ENCODE results near the gene C20orf144. TPM values are rescaled to one million over a fixed set of nuclear protein-coding genes. Genes with fewer than 3 reads are reported as not detected.

C20orf144 gene
- total RNA-seq, 1 donor from 2014 or later: 0.23 TPM

- Histone ChIP-seq H3K36me3 (peaks cover 64% of the 10 kb centered on the region), H3K4me3 (no peak overlapping the region), H3K27ac (no peak overlapping the region), H3K27me3 (no peaks in the 10 kb centered on the region), H3K4me1 (no peaks in the 10 kb centered on the region), H3K9me3 (no peaks in the 10 kb centered on the region)
- ATAC-seq (no peak), DNase-seq (no peak)
- intact Hi-C loops (cut with DNase I): no loop called here
- TF ChIP-seq CTCF (IDR thresholded peaks at IDR 0.05): no peak
Observed at GRCh38 chr20:33711446-33711738, 49.3 kb downstream of the C20orf144 start.

Other genes starting within 250 kb of the C20orf144 start
- 8.6 TPM for gene SNTA1, start 218.6 kb upstream of the C20orf144 start, total RNA-seq
- gene CBFA2T2, start 172.2 kb upstream of the C20orf144 start, total RNA-seq: 15.7 TPM
- 1.3 TPM for gene ACTL10, start 4.6 kb downstream of the C20orf144 start, total RNA-seq
- gene NECAB3, start 12.1 kb downstream of the C20orf144 start, total RNA-seq: 56.2 TPM
- 2.4 TPM for gene E2F1, start 24.1 kb downstream of the C20orf144 start, total RNA-seq
- 35.6 TPM for gene PXMP4, start 58.0 kb downstream of the C20orf144 start, total RNA-seq
- gene ZNF341, start 69.7 kb downstream of the C20orf144 start, total RNA-seq: 4.8 TPM
- 86.6 TPM for gene CHMP4B, start 149.0 kb downstream of the C20orf144 start, total RNA-seq